Neural cell (in vitro differentiated cells): ENCODE data around the gene MXI1. TPM values are rescaled to one million over a fixed set of nuclear protein-coding genes. Genes with fewer than 3 reads are reported as not detected.

Experiments used
- H2AFZ ChIP-seq: fragments of 200-600, 300-800 bp; sonication (generic), shearing (Covaris generic); 2 replicates; pipeline ENCODE4 v1.6.0; 2014; ENCODE audit warnings: low read depth, mild to moderate bottlenecking, antibody characterized with exemption, low read length, moderate library complexity
- H3F3A ChIP-seq: fragments of 200-600 bp; shearing (Covaris generic); 2 replicates; pipeline ENCODE4 v1.6.1; 2016; ENCODE audit warnings: mild to moderate bottlenecking, moderate library complexity, mixed read lengths, antibody characterized with exemption, low read length; ENCODE audit not compliant: insufficient read depth, poor library complexity, severe bottlenecking
- H3K27ac ChIP-seq: fragments of 200-600, 300-800 bp; sonication (generic), shearing (Covaris generic); 2 replicates; pipeline ENCODE4 v1.5.1; 2014; ENCODE audit warnings: mild to moderate bottlenecking, low read length, moderate library complexity
- H3K27me3 ChIP-seq: fragments of 300-800, 200-600 bp; sonication (generic), shearing (Covaris generic); 2 replicates; pipeline ENCODE4 v1.6.0; 2014; ENCODE audit warnings: mild to moderate bottlenecking, low read depth, low read length, moderate library complexity; ENCODE audit not compliant: insufficient read depth
- H3K36me3 ChIP-seq: fragments of 300-800, 200-600 bp; sonication (generic), shearing (Covaris generic); 2 replicates; pipeline ENCODE4 v1.5.1; 2014; ENCODE audit warnings: mild to moderate bottlenecking, antibody characterized with exemption, low read length, moderate library complexity; ENCODE audit not compliant: insufficient read depth
- H3K4me2 ChIP-seq: fragments of 300-800, 200-600 bp; sonication (generic), shearing (Covaris generic); 2 replicates; pipeline ENCODE4 v1.6.0; 2014; ENCODE audit warnings: mild to moderate bottlenecking, low read length
- H3K4me3 ChIP-seq: fragments of 300-800, 200-600 bp; sonication (generic), shearing (Covaris generic); 2 replicates; pipeline ENCODE4 v1.5.1; 2014; ENCODE audit warnings: mild to moderate bottlenecking, low read length, moderate library complexity
- H3K79me2 ChIP-seq: fragments of 200-600 bp; shearing (Covaris generic); replicated peaks from 2 replicates; pipeline ENCODE4 v1.6.0; 2014; ENCODE audit warnings: mild to moderate bottlenecking, low read length, moderate library complexity; ENCODE audit not compliant: insufficient read depth
- H3K9ac ChIP-seq: fragments of 300-800, 200-600 bp; sonication (generic), shearing (Covaris generic); 2 replicates; pipeline ENCODE4 v1.6.1; 2016; ENCODE audit warnings: mild to moderate bottlenecking, low read length, mixed read lengths
- H3K9me2 ChIP-seq: fragments of 200-600 bp; shearing (Covaris generic); 2 replicates; pipeline ENCODE4 v1.6.1; 2016; ENCODE audit warnings: mild to moderate bottlenecking, low read length, mixed read lengths; ENCODE audit not compliant: insufficient read depth
- H3K9me3 ChIP-seq: fragments of 200-600, 300-800 bp; sonication (generic), shearing (Covaris generic); 2 replicates; pipeline ENCODE4 v1.6.1; 2016; ENCODE audit warnings: mild to moderate bottlenecking, mixed run types, low read length, moderate library complexity, mixed read lengths
- H4K20me1 ChIP-seq: fragments of 200-600 bp; shearing (Covaris generic); 2 replicates; pipeline ENCODE4 v1.6.1; 2016; ENCODE audit warnings: mild to moderate bottlenecking, mixed run types; ENCODE audit not compliant: insufficient read depth
- EP300 ChIP-seq: fragments of 450-650 bp; conservative IDR thresholded peaks from 2 replicates; pipeline ENCODE4 v1.6.1; 2014; ENCODE audit warnings: antibody characterized with exemption, mild to moderate bottlenecking, moderate library complexity; ENCODE audit not compliant: poor library complexity, severe bottlenecking
- EZH2 ChIP-seq: fragments of 200-600, 300-800 bp; shearing (Covaris generic), sonication (generic); IDR thresholded peaks from 2 replicates; pipeline ENCODE4 v1.6.1; 2014; ENCODE audit warnings: antibody characterized with exemption, low read length, borderline replicate concordance, mild to moderate bottlenecking; ENCODE audit not compliant: insufficient read depth, poor library complexity, severe bottlenecking
- MXI1 ChIP-seq: fragments of 450-650 bp; conservative IDR thresholded peaks from 2 replicates; pipeline ENCODE4 v1.6.1; 2014; ENCODE audit warnings: antibody characterized with exemption, mild to moderate bottlenecking; ENCODE audit not compliant: poor library complexity, severe bottlenecking
- POLR2AphosphoS5 ChIP-seq: IDR thresholded peaks from 2 replicates; pipeline ENCODE4 v1.6.1; 2012
- RAD21 ChIP-seq: fragments of 450-650 bp; conservative IDR thresholded peaks from 2 replicates; pipeline ENCODE4 v1.6.1; 2014; ENCODE audit warnings: antibody characterized with exemption, mild to moderate bottlenecking, moderate library complexity
- SMC3 ChIP-seq: fragments of 450-650 bp; conservative IDR thresholded peaks from 2 replicates; pipeline ENCODE4 v1.6.1; 2014; ENCODE audit warnings: antibody characterized with exemption, mild to moderate bottlenecking, moderate library complexity; ENCODE audit not compliant: poor library complexity
- TAF1 ChIP-seq: IDR thresholded peaks from 2 replicates; pipeline ENCODE4 v1.6.1; 2012; ENCODE audit warnings: low read depth
- polyA plus RNA-seq: library from polyadenylated mRNA; depleted of rRNA; stranded (reverse); fragments of >200 nt; gene quantifications from 2 replicates; pipeline ENCODE4 v1.2.3, GENCODE V29; 2014
- TF ChIP-seq, protein P1 (sequence below): fragments of 450-650 bp; IDR thresholded peaks from 2 replicates; pipeline ENCODE4 v1.5.1; 2014; ENCODE audit warnings: antibody characterized with exemption, mild to moderate bottlenecking, moderate library complexity; ENCODE audit not compliant: poor library complexity, severe bottlenecking
- TF ChIP-seq, protein P2 (sequence below): IDR thresholded peaks from 2 replicates; pipeline ENCODE4 v1.6.1; 2012; ENCODE audit warnings: borderline replicate concordance

MXI1 gene
- polyA plus RNA-seq, 1 donor from 2014 or later: 69.5 TPM

DNA sequence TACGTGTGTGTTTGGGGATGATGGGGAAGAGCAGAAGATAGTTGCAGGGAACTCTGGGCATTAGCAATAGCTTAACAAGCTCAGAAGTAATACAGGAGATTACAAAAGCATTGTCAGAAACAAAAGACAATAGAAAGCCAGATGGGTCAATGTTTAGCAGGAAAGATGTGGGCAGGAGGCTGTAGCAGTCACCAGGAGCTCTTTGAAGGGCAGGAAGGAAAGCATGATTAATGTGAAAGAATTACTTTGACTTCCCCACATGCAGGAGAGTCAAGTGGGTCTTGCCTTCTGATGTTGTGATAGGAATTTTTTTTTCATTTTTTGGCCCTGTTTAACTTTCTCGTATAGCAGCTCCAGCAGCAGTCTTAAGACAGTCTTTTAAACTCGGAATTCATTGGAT is 103.3 kb downstream of the MXI1 start:
- no peak overlapping the region for H3K9ac ChIP-seq
- no peaks in the 10 kb centered on the region for H3K9me2 ChIP-seq
- no peak overlapping the region for H3K4me3 ChIP-seq
- no peaks in the 10 kb centered on the region for H3F3A ChIP-seq
- no peaks in the 10 kb centered on the region for H3K36me3 ChIP-seq
- no peak overlapping the region for H3K27ac ChIP-seq
- no peak overlapping the region for H3K4me2 ChIP-seq
- H4K20me1 ChIP-seq: no peaks in the 10 kb centered on the region
- no peak for TF ChIP-seq RAD21
- TF ChIP-seq, protein P1, sequence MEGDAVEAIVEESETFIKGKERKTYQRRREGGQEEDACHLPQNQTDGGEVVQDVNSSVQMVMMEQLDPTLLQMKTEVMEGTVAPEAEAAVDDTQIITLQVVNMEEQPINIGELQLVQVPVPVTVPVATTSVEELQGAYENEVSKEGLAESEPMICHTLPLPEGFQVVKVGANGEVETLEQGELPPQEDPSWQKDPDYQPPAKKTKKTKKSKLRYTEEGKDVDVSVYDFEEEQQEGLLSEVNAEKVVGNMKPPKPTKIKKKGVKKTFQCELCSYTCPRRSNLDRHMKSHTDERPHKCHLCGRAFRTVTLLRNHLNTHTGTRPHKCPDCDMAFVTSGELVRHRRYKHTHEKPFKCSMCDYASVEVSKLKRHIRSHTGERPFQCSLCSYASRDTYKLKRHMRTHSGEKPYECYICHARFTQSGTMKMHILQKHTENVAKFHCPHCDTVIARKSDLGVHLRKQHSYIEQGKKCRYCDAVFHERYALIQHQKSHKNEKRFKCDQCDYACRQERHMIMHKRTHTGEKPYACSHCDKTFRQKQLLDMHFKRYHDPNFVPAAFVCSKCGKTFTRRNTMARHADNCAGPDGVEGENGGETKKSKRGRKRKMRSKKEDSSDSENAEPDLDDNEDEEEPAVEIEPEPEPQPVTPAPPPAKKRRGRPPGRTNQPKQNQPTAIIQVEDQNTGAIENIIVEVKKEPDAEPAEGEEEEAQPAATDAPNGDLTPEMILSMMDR: no peak
- TF ChIP-seq MXI1: no peak
- no peak for TF ChIP-seq EZH2
- TF ChIP-seq, protein P2, sequence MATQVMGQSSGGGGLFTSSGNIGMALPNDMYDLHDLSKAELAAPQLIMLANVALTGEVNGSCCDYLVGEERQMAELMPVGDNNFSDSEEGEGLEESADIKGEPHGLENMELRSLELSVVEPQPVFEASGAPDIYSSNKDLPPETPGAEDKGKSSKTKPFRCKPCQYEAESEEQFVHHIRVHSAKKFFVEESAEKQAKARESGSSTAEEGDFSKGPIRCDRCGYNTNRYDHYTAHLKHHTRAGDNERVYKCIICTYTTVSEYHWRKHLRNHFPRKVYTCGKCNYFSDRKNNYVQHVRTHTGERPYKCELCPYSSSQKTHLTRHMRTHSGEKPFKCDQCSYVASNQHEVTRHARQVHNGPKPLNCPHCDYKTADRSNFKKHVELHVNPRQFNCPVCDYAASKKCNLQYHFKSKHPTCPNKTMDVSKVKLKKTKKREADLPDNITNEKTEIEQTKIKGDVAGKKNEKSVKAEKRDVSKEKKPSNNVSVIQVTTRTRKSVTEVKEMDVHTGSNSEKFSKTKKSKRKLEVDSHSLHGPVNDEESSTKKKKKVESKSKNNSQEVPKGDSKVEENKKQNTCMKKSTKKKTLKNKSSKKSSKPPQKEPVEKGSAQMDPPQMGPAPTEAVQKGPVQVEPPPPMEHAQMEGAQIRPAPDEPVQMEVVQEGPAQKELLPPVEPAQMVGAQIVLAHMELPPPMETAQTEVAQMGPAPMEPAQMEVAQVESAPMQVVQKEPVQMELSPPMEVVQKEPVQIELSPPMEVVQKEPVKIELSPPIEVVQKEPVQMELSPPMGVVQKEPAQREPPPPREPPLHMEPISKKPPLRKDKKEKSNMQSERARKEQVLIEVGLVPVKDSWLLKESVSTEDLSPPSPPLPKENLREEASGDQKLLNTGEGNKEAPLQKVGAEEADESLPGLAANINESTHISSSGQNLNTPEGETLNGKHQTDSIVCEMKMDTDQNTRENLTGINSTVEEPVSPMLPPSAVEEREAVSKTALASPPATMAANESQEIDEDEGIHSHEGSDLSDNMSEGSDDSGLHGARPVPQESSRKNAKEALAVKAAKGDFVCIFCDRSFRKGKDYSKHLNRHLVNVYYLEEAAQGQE: no peak
- TF ChIP-seq TAF1: no peak
- TF ChIP-seq SMC3: no peak
- no peak for TF ChIP-seq EP300
- no peak for TF ChIP-seq POLR2AphosphoS5
- H2AFZ ChIP-seq: no peak overlapping the region
- H3K27me3 ChIP-seq: no peaks in the 10 kb centered on the region
- no peaks in the 10 kb centered on the region for H3K9me3 ChIP-seq
- no peaks in the 10 kb centered on the region for H3K79me2 ChIP-seq

DNA sequence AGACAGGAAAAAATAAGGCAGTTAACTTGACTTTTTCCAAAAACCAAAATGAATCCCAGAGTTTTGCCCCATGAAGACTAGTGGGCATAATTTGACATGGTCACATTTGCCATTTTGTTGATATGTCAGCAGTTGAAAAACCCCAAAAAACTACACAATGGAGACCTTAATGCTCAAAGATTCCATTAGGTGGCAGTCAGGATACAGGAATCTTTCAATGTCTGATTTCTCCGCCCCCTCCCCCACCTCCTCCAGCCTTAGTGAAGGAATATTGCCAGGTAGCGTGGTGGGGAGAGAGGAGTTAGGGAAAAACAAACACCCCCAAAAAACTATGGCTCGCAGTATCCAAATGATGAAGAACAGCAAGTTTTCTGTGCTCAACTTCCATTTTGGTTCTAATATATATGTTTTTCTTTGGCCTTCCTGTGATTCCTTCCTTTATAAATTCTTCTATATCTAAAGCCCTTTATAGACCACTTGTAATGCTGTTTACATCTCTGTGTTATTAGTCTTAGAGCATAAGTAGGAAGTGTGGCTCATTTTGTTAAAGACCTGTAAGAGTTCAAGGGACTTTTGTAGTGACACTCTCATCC is 104.0 kb downstream of the MXI1 start:
- TF ChIP-seq MXI1 (no peak), POLR2AphosphoS5 (no peak), EP300 (no peak), TAF1 (no peak), RAD21 (peak; percentile 90), EZH2 (no peak), SMC3 (peak; percentile 85)
- TF ChIP-seq, protein P2: no peak
- TF ChIP-seq, protein P1: peak; percentile 86
- no peak overlapping the region for H2AFZ ChIP-seq

More for the DNA sequence above, 104.0 kb downstream of the MXI1 start:
- no peaks in the 10 kb centered on the region for H3K9me3 ChIP-seq
- H3F3A ChIP-seq: no peaks in the 10 kb centered on the region
- H3K27ac ChIP-seq: no peak overlapping the region
- no peaks in the 10 kb centered on the region for H3K9me2 ChIP-seq
- H4K20me1 ChIP-seq: no peaks in the 10 kb centered on the region
- H3K4me2 ChIP-seq: no peak overlapping the region
- no peaks in the 10 kb centered on the region for H3K79me2 ChIP-seq
- no peak overlapping the region for H3K4me3 ChIP-seq
- H3K36me3 ChIP-seq: no peaks in the 10 kb centered on the region
- no peaks in the 10 kb centered on the region for H3K27me3 ChIP-seq
- H3K9ac ChIP-seq: no peak overlapping the region
